WTC11 (cell line): Measurements from ENCODE around the gene NDUFS7. TPM values are rescaled to one million over a fixed set of nuclear protein-coding genes. Genes with fewer than 3 reads are reported as not detected.

Source experiments
- ATAC-seq: fragments of 200-7000 bp; cut with Tn5 transposase; 2 replicates; pipeline ENCODE4 v1.10.0; 2021; ENCODE audit warnings: mild to moderate bottlenecking, moderate library complexity
- CTCF ChIA-PET: fragments of 300-600 bp; sonication (Branson Sonifier 250); formaldehyde crosslinking; loops from one replicate; lab custom pipeline; 2021; ENCODE audit warnings: antibody characterized with exemption; lab: Charles Lee
- POLR2A ChIA-PET: fragments of 350-600 bp; sonication (Branson Sonifier 250); formaldehyde crosslinking; loops from one replicate; lab custom pipeline; 2021; ENCODE audit warnings: antibody characterized with exemption; lab: Charles Lee
- DNase-seq: peaks from one replicate; pipeline ENCODE4 v3.0.0; 2021; ENCODE audit warnings: low spot score
- H3K27ac Mint-ChIP-seq: 2 replicates; pipeline ENCODE4 v1.8.0; 2021; ENCODE audit warnings: mixed read lengths
- H3K27me3 Mint-ChIP-seq: 2 replicates; pipeline ENCODE4 v1.8.0; 2021; ENCODE audit warnings: low read depth, mild to moderate bottlenecking, moderate library complexity, mixed read lengths
- H3K36me3 Mint-ChIP-seq: 2 replicates; pipeline ENCODE4 v1.8.0; 2021; ENCODE audit warnings: mixed read lengths
- H3K4me1 Mint-ChIP-seq: 2 replicates; pipeline ENCODE4 v1.8.0; 2022; ENCODE audit warnings: mixed read lengths
- H3K4me3 Mint-ChIP-seq: 2 replicates; pipeline ENCODE4 v1.8.0; 2021; ENCODE audit warnings: mild to moderate bottlenecking, moderate library complexity, mixed read lengths
- H3K9me3 Mint-ChIP-seq: 2 replicates; pipeline ENCODE4 v1.8.0; 2021; ENCODE audit warnings: mixed read lengths
- ATF1 ChIP-seq: sonication (generic); formaldehyde crosslinking; IDR thresholded peaks from 2 replicates; pipeline ENCODE4 v1.8.1; 2023; ENCODE audit warnings: mild to moderate bottlenecking, moderate library complexity, missing genetic modification reagents
- CBFB ChIP-seq: sonication (generic); formaldehyde crosslinking; IDR thresholded peaks from 2 replicates; pipeline ENCODE4 v1.8.1; 2022; ENCODE audit warnings: mild to moderate bottlenecking, low read depth, missing genetic modification reagents
- CREM ChIP-seq: sonication (generic); formaldehyde crosslinking; IDR thresholded peaks from 2 replicates; pipeline ENCODE4 v1.8.1; 2022; ENCODE audit warnings: mild to moderate bottlenecking, missing genetic modification reagents, moderate library complexity
- E2F1 ChIP-seq: sonication (generic); formaldehyde crosslinking; IDR thresholded peaks from 2 replicates; pipeline ENCODE4 v1.8.0; 2022; ENCODE audit warnings: mild to moderate bottlenecking, missing genetic modification reagents
- FOXK1 ChIP-seq: sonication (generic); formaldehyde crosslinking; IDR thresholded peaks from 2 replicates; pipeline ENCODE4 v1.8.0; 2022; ENCODE audit warnings: mild to moderate bottlenecking, moderate library complexity, missing genetic modification reagents
- GRHL2 ChIP-seq: fragments of 250-450 bp; sonication (Bioruptor Pico); IDR thresholded peaks from 2 replicates; pipeline ENCODE4 v1.8.0; 2022; ENCODE audit warnings: mild to moderate bottlenecking, moderate library complexity; ENCODE audit not compliant: insufficient replicate concordance, severe bottlenecking
- IRF1 ChIP-seq: sonication (generic); formaldehyde crosslinking; IDR thresholded peaks from 2 replicates; pipeline ENCODE4 v1.8.0; 2023; ENCODE audit warnings: missing genetic modification reagents
- IRF2 ChIP-seq: sonication (generic); formaldehyde crosslinking; IDR thresholded peaks from 2 replicates; pipeline ENCODE4 v1.8.0; 2022; ENCODE audit warnings: low read depth, missing genetic modification reagents, borderline replicate concordance
- JAZF1 ChIP-seq: fragments of 250-450 bp; sonication (Bioruptor Pico); IDR thresholded peaks from 2 replicates; pipeline ENCODE4 v1.9.0; 2021; ENCODE audit warnings: moderate library complexity, mild to moderate bottlenecking, inconsistent platforms
- JUN ChIP-seq: sonication (generic); formaldehyde crosslinking; IDR thresholded peaks from 2 replicates; pipeline ENCODE4 v1.8.0; 2023; ENCODE audit warnings: mild to moderate bottlenecking, missing genetic modification reagents
- KAT7 ChIP-seq: sonication (generic); formaldehyde crosslinking; IDR thresholded peaks from 2 replicates; pipeline ENCODE4 v1.8.1; 2023; ENCODE audit warnings: missing genetic modification reagents, mild to moderate bottlenecking, borderline replicate concordance
- MYBL2 ChIP-seq: sonication (generic); formaldehyde crosslinking; IDR thresholded peaks from 2 replicates; pipeline ENCODE4 v1.8.1; 2023; ENCODE audit warnings: mild to moderate bottlenecking, moderate library complexity, missing genetic modification reagents
- NFATC4 ChIP-seq: fragments of 250-450 bp; sonication (Bioruptor Pico); IDR thresholded peaks from 2 replicates; pipeline ENCODE4 v1.9.0; 2021; ENCODE audit warnings: mild to moderate bottlenecking
- NFE2L1 ChIP-seq: sonication (generic); formaldehyde crosslinking; IDR thresholded peaks from 2 replicates; pipeline ENCODE4 v1.8.1; 2023; ENCODE audit warnings: missing genetic modification reagents
- RORB ChIP-seq: fragments of 250-450 bp; sonication (Bioruptor Pico); IDR thresholded peaks from 2 replicates; pipeline ENCODE4 v1.9.0; 2021; ENCODE audit warnings: mild to moderate bottlenecking
- SMAD4 ChIP-seq: sonication (generic); formaldehyde crosslinking; IDR thresholded peaks from 2 replicates; pipeline ENCODE4 v1.8.0; 2022; ENCODE audit warnings: mild to moderate bottlenecking, missing genetic modification reagents
- SOX15 ChIP-seq: fragments of 250-450 bp; sonication (Bioruptor Pico); IDR thresholded peaks from 2 replicates; pipeline ENCODE4 v1.9.0; 2021; ENCODE audit warnings: mild to moderate bottlenecking
- SP1 ChIP-seq: sonication (generic); formaldehyde crosslinking; conservative IDR thresholded peaks from 2 replicates; pipeline ENCODE4 v1.8.1; 2022; ENCODE audit warnings: missing genetic modification reagents
- TP53 ChIP-seq: sonication (generic); formaldehyde crosslinking; IDR thresholded peaks from 2 replicates; pipeline ENCODE4 v1.8.1; 2023; ENCODE audit warnings: mild to moderate bottlenecking, missing genetic modification reagents
- ZNF121 ChIP-seq: sonication (generic); formaldehyde crosslinking; IDR thresholded peaks from 2 replicates; pipeline ENCODE4 v1.8.0; 2023; ENCODE audit warnings: missing genetic modification reagents
- ZNF138 ChIP-seq: sonication (generic); formaldehyde crosslinking; conservative IDR thresholded peaks from 2 replicates; pipeline ENCODE4 v1.8.1; 2022; ENCODE audit warnings: mild to moderate bottlenecking, moderate library complexity, missing genetic modification reagents
- ZNF219 ChIP-seq: sonication (generic); formaldehyde crosslinking; IDR thresholded peaks from 2 replicates; pipeline ENCODE4 v1.8.0; 2023; ENCODE audit warnings: missing genetic modification reagents, mild to moderate bottlenecking, borderline replicate concordance
- total RNA-seq: library from RNA; stranded (reverse); gene quantifications from 3 replicates; pipeline ENCODE4 v1.2.3, GENCODE V29; 2021
- TF ChIP-seq, protein P1 (sequence below): fragments of 250-450 bp; sonication (Bioruptor Pico); IDR thresholded peaks from 2 replicates; pipeline ENCODE4 v2.1.2; 2022; ENCODE audit warnings: mild to moderate bottlenecking, moderate library complexity
- TF ChIP-seq, protein P2 (sequence below): fragments of 250-450 bp; sonication (Bioruptor Pico); conservative IDR thresholded peaks from 2 replicates; pipeline ENCODE4 v1.9.0; 2021; ENCODE audit warnings: mild to moderate bottlenecking
- TF ChIP-seq, protein P3 (sequence below): sonication (generic); formaldehyde crosslinking; IDR thresholded peaks from 2 replicates; pipeline ENCODE4 v1.8.1; 2023; ENCODE audit warnings: mild to moderate bottlenecking, missing genetic modification reagents, moderate library complexity
- TF ChIP-seq, protein P4 (sequence below): sonication (generic); formaldehyde crosslinking; conservative IDR thresholded peaks from 2 replicates; pipeline ENCODE4 v1.8.1; 2022; ENCODE audit warnings: mild to moderate bottlenecking, missing genetic modification reagents

NDUFS7 gene
- total RNA-seq, 1 experiment from 2014 or later = 136 TPM

DNA sequence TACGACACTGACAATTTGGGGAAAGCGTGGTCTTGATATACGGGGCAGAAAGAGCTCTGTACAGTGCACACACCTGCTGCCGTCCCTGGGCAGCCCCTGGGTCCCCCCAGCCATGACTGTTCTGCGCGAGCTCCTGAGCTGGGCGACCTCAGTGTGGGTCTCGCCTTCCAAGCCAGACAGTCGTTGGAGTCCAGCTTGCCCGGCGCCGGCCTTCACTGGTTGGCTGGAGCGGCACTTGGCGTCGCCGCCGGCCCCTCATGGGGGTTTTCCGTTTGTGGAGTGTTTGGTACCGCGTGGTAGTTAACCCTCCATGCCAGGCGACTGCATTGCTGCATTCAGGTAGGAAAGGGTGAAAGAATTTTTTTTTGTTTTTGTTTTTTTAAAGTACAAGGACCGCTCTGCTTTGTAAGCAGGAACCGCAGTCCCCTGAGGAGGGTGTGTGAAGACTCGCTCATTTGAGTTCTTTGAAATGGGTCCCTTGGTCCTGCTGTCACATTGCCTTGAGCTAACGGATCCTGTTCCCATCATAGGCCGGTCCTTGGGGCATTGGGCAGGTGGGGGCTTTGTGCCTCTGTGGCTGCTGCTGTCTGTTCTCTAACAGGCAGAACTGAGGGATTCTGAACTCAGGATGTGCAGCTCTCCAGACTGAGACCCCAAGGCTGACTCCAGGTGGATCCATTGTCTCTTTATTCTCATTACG, 43.7 kb downstream of the NDUFS7 start:
- ATAC-seq (no peak), DNase-seq (no peak)
- CTCF ChIA-PET = interaction anchor here (1.1 kb wide), 1 partner anchor 183 kb away, joined by 3 read pairs; no protein-coding TSS in a partner anchor
- Mint-ChIP-seq H3K36me3 (peaks cover 44% of the 10 kb centered on the region), H3K27ac (no peak overlapping the region; the same call in 1 of the 2 replicates), H3K27me3 (no peaks in the 10 kb centered on the region), H3K4me3 (no peak overlapping the region), H3K4me1 (peaks cover 8% of the 10 kb centered on the region), H3K9me3 (no peaks in the 10 kb centered on the region)
- POLR2A ChIA-PET = interaction anchor here (0.6 kb wide), 1 partner anchor 14 kb away, joined by 9 read pairs; no protein-coding TSS in a partner anchor
- TF ChIP-seq KAT7 = no peak

DNA sequence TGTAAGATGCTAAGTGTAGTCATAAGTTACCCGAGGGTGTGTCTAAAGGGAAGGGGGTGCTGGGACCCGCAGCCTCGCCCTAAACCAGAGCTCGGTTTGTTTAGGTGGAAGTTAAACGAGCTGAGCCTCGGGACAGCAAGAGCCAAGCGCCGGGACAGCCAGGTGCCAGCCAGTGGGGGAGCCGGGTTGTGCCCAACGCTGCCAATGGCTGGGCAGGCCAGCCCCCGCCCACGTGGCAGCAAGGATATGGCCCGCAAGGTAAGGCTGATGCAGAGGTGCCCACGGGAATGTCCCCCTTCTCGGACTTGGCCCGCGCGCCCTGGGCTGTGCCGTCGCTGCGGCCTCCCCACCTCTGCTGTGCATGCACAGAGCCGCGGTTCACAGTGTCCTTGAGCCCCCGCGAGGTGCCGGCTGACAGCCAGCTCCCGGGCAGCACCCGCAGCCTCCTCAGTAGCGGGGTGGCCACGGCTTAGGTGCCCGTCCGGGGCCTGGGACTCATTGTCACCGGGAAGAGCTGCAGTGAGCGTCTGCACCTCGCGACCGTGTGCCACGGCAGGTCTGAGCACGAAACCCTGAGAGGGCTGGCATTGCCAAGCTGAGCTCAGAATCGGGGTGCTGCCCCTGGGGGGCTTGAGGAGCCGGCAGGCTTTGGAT, 45.2 kb downstream of the NDUFS7 start:
- 0 out of 2 replicates have a peak, but pooled peaks cover 3% of the 10 kb centered on the region for H3K4me1 Mint-ChIP-seq
- DNase-seq (no peak), ATAC-seq (no peak)
- H3K27me3 Mint-ChIP-seq = no peaks in the 10 kb centered on the region
- ChIA-PET POLR2A (no interaction called here), CTCF (no interaction called here)
- no peak overlapping the region for H3K27ac Mint-ChIP-seq
- no peak overlapping the region for H3K4me3 Mint-ChIP-seq
- peaks cover 39% of the 10 kb centered on the region for H3K36me3 Mint-ChIP-seq
- H3K9me3 Mint-ChIP-seq = no peaks in the 10 kb centered on the region
- TF ChIP-seq IRF2 (CRISPR knock-in tag) (no peak), ZNF121 (no peak), CREM (CRISPR knock-in tag) (no peak), JAZF1 (CRISPR knock-in tag) (no peak), MYBL2 (CRISPR knock-in tag) (no peak), SOX15 (no peak), FOXK1 (CRISPR knock-in tag) (no peak), ZNF219 (CRISPR knock-in tag) (no peak), GRHL2 (no peak), KAT7 (no peak), NFE2L1 (CRISPR knock-in tag) (no peak), JUN (CRISPR knock-in tag) (no peak), IRF1 (CRISPR knock-in tag) (no peak)
- TF ChIP-seq, protein P1, sequence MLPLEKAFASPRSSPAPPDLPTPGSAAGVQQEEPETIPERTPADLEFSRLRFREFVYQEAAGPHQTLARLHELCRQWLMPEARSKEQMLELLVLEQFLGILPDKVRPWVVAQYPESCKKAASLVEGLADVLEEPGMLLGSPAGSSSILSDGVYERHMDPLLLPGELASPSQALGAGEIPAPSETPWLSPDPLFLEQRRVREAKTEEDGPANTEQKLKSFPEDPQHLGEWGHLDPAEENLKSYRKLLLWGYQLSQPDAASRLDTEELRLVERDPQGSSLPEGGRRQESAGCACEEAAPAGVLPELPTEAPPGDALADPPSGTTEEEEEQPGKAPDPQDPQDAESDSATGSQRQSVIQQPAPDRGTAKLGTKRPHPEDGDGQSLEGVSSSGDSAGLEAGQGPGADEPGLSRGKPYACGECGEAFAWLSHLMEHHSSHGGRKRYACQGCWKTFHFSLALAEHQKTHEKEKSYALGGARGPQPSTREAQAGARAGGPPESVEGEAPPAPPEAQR = no peak

DNA sequence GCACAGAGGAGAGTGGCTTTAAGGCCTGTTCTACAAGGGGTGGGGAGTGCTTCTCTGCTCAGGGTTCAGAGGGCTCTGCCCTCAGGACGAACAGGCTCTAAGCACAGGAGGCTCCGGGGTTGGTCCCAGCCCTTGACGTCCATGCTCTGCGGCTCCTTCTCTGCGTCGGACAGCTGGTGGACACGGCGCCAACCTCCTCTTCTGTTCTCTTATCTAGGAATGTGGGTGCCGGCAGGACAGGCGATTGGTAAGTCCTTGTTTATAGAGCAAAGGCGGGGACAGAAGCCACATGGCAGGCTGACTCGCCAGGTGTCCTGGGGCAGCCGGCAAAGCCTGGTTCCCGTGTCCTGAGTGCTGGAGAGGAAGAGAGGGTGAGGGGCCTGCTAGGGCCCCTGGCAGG, 46.0 kb downstream of the NDUFS7 start:
- POLR2A ChIA-PET = no interaction called here
- H3K27ac Mint-ChIP-seq = no peak overlapping the region
- no peaks in the 10 kb centered on the region for H3K27me3 Mint-ChIP-seq
- no peaks in the 10 kb centered on the region for H3K9me3 Mint-ChIP-seq
- 0 out of 2 replicates have a peak, but pooled peaks cover 3% of the 10 kb centered on the region for H3K4me1 Mint-ChIP-seq
- DNase-seq = no peak
- no peak for ATAC-seq
- peaks cover 38% of the 10 kb centered on the region for H3K36me3 Mint-ChIP-seq
- CTCF ChIA-PET = no interaction called here
- no peak overlapping the region for H3K4me3 Mint-ChIP-seq
- TF ChIP-seq NFATC4 (CRISPR knock-in tag) = no peak
- TF ChIP-seq IRF2 (CRISPR knock-in tag) = no peak
- TF ChIP-seq, protein P2, sequence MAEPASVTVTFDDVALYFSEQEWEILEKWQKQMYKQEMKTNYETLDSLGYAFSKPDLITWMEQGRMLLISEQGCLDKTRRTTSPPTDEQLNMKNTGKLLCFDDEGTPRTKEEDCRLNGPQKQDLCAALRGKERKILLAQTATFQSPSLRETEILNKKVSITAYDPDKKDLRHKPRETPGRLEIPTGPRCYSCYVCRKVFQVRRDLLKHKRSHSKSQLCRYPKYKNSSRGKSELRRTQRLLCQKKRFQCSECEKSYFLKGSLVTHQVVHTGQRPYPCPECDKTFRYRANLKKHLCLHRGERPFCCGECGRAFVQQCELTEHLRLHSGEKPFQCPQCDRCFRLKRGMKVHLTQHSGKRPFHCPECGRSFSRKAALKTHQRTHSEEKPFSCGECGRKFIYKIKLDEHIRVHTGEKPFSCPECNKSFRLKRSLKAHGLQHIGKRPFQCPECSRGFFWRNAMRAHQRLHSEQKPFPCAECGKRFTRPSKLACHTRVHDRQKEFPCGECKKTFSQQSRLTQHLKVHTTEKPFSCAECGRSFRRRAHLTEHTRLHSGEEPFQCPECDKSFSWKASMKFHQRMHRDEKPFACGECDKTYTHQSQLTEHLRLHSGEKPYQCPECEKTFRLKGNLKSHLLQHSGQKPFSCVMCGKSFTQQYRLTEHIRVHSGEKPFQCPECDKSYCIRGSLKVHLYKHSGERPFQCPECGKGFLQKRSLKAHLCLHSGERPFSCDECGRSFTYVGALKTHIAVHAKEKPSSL (CRISPR knock-in tag) = no peak
- TF ChIP-seq, protein P3, sequence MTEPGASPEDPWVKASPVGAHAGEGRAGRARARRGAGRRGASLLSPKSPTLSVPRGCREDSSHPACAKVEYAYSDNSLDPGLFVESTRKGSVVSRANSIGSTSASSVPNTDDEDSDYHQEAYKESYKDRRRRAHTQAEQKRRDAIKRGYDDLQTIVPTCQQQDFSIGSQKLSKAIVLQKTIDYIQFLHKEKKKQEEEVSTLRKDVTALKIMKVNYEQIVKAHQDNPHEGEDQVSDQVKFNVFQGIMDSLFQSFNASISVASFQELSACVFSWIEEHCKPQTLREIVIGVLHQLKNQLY = no peak
- no peak for TF ChIP-seq SP1 (CRISPR knock-in tag)
- TF ChIP-seq RORB = no peak
- no peak for TF ChIP-seq ATF1
- no peak for TF ChIP-seq JAZF1 (CRISPR knock-in tag)
- TF ChIP-seq SMAD4 (CRISPR knock-in tag) = no peak
- TF ChIP-seq, protein P4, sequence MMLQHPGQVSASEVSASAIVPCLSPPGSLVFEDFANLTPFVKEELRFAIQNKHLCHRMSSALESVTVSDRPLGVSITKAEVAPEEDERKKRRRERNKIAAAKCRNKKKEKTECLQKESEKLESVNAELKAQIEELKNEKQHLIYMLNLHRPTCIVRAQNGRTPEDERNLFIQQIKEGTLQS (CRISPR knock-in tag) = no peak
- TF ChIP-seq TP53 (CRISPR knock-in tag) = no peak
- no peak for TF ChIP-seq E2F1
- TF ChIP-seq CREM (CRISPR knock-in tag) = no peak
- TF ChIP-seq IRF1 (CRISPR knock-in tag) = no peak
- TF ChIP-seq ZNF138 (CRISPR knock-in tag) = no peak
- no peak for TF ChIP-seq CBFB
